ENCODE measurements around the gene STAC. TPM values are rescaled to one million over a fixed set of nuclear protein-coding genes. Genes with fewer than 3 reads are reported as not detected.
"Not testable (repeated sequence)": the region's sequence is repeated elsewhere in the genome, so short reads cannot be mapped to it uniquely, and the experiment has no call there.

The STAC gene
- total and polyA plus RNA-seq, 5 donors from 2014 or later, result 0.59 to 1.0 (median 0.76) TPM

- H3K9me3 Mint-ChIP-seq, result peaks cover 0 to 2% (median 0%) of the 10 kb centered on the region in 7 donors
Measured at GRCh38 chr3:36488077-36488789, 107.9 kb downstream of the STAC start.

GRCh38 chr3:36489101-36489500, 108.8 kb downstream of the STAC start:
- no peak for ATAC-seq (ENCODE audit: low read depth in 2 of 2)
- DNase-seq, result no peak
- Mint-ChIP-seq H3K9me3 (peaks cover 0 to 2% (median 0%) of the 10 kb centered on the region in 7 donors), H3K4me1 (no peaks in the 10 kb centered on the region), H3K4me3 (no peak overlapping the region), H3K27ac (no peak overlapping the region), H3K27me3 (no peaks in the 10 kb centered on the region), H3K36me3 (no peaks in the 10 kb centered on the region)
- no peaks in the 10 kb centered on the region for H3K9me3 ChIP-seq (ENCODE audit: control insufficient read depth in 2 of 2, low read length in 2 of 2)
- no peak overlapping the region for H3K4me3 ChIP-seq (ENCODE audit: low read depth, low read length)
- no peaks in the 10 kb centered on the region for H3K36me3 ChIP-seq (ENCODE audit: control insufficient read depth, insufficient read depth, low read length)
- H3K27me3 ChIP-seq (ENCODE audit: control insufficient read depth, insufficient read depth, low read length), result no peaks in the 10 kb centered on the region
- no peak overlapping the region for H3K27ac ChIP-seq (ENCODE audit: insufficient read depth, low read length, poor library complexity, severe bottlenecking)
- H3K4me1 ChIP-seq (ENCODE audit: control insufficient read depth, insufficient read depth, low read length, poor library complexity, severe bottlenecking), result no peaks in the 10 kb centered on the region

More at GRCh38 chr3:36488077-36488789, 107.9 kb downstream of the STAC start:
- Mint-ChIP-seq H3K27me3 (no peaks in the 10 kb centered on the region), H3K4me3 (no peak overlapping the region), H3K36me3 (no peaks in the 10 kb centered on the region), H3K4me1 (no peaks in the 10 kb centered on the region), H3K27ac (no peak overlapping the region)
- ATAC-seq (ENCODE audit: low read depth in 2 of 2) (no peak), DNase-seq (no peak)
- Histone ChIP-seq H3K27me3 (ENCODE audit: control insufficient read depth, insufficient read depth, low read length) (no peaks in the 10 kb centered on the region), H3K4me1 (ENCODE audit: control insufficient read depth, insufficient read depth, low read length, poor library complexity, severe bottlenecking) (no peaks in the 10 kb centered on the region), H3K27ac (ENCODE audit: insufficient read depth, low read length, poor library complexity, severe bottlenecking) (no peak overlapping the region), H3K9me3 (ENCODE audit: control insufficient read depth in 2 of 2, low read length in 2 of 2) (no peaks in the 10 kb centered on the region), H3K4me3 (ENCODE audit: low read depth, low read length) (no peak overlapping the region), H3K36me3 (ENCODE audit: control insufficient read depth, insufficient read depth, low read length) (no peaks in the 10 kb centered on the region)

GRCh38 chr3:36489679-36490425, 109.5 kb downstream of the STAC start:
- no peak overlapping the region for H3K27ac ChIP-seq (ENCODE audit: insufficient read depth, low read length, poor library complexity, severe bottlenecking)
- Mint-ChIP-seq H3K36me3 (no peaks in the 10 kb centered on the region), H3K4me1 (no peaks in the 10 kb centered on the region), H3K27me3 (no peaks in the 10 kb centered on the region), H3K9me3 (peaks cover 0 to 2% (median 0%) of the 10 kb centered on the region in 7 donors), H3K4me3 (no peak overlapping the region), H3K27ac (no peak overlapping the region)
- no peaks in the 10 kb centered on the region for H3K9me3 ChIP-seq (ENCODE audit: control insufficient read depth in 2 of 2, low read length in 2 of 2)
- H3K27me3 ChIP-seq (ENCODE audit: control insufficient read depth, insufficient read depth, low read length), result no peaks in the 10 kb centered on the region
- ATAC-seq (ENCODE audit: low read depth in 2 of 2) (no peak), DNase-seq (no peak)
- H3K36me3 ChIP-seq (ENCODE audit: control insufficient read depth, insufficient read depth, low read length), result no peaks in the 10 kb centered on the region
- no peak overlapping the region for H3K4me3 ChIP-seq (ENCODE audit: low read depth, low read length)
- H3K4me1 ChIP-seq (ENCODE audit: control insufficient read depth, insufficient read depth, low read length, poor library complexity, severe bottlenecking), result no peaks in the 10 kb centered on the region

GRCh38 chr3:36493051-36493450, 112.7 kb downstream of the STAC start:
- H3K4me1 Mint-ChIP-seq, result no peaks in the 10 kb centered on the region
- no peaks in the 10 kb centered on the region for H3K36me3 ChIP-seq (ENCODE audit: control insufficient read depth, insufficient read depth, low read length)
- no peak overlapping the region for H3K4me3 Mint-ChIP-seq
- H3K9me3 Mint-ChIP-seq, result peaks cover 0 to 5% (median 0%) of the 10 kb centered on the region in 7 donors
- H3K27ac Mint-ChIP-seq, result no peak overlapping the region
- DNase-seq (no peak), ATAC-seq (ENCODE audit: low read depth in 2 of 2) (no peak)
- no peak overlapping the region for H3K4me3 ChIP-seq (ENCODE audit: low read depth, low read length)
- H3K36me3 Mint-ChIP-seq, result no peaks in the 10 kb centered on the region
- no peaks in the 10 kb centered on the region for H3K27me3 Mint-ChIP-seq
- no peaks in the 10 kb centered on the region for H3K9me3 ChIP-seq (ENCODE audit: control insufficient read depth in 2 of 2, low read length in 2 of 2)
- no peaks in the 10 kb centered on the region for H3K27me3 ChIP-seq (ENCODE audit: control insufficient read depth, insufficient read depth, low read length)
- no peak overlapping the region for H3K27ac ChIP-seq (ENCODE audit: insufficient read depth, low read length, poor library complexity, severe bottlenecking)
- H3K4me1 ChIP-seq (ENCODE audit: control insufficient read depth, insufficient read depth, low read length, poor library complexity, severe bottlenecking), result no peaks in the 10 kb centered on the region

- DNase-seq (no peak), ATAC-seq (ENCODE audit: low read depth in 2 of 2) (no peak)
- H3K27ac ChIP-seq (ENCODE audit: insufficient read depth, low read length, poor library complexity, severe bottlenecking), result no peak overlapping the region
- Mint-ChIP-seq H3K36me3 (no peaks in the 10 kb centered on the region), H3K27ac (no peak overlapping the region), H3K9me3 (peaks cover 0 to 5% (median 0%) of the 10 kb centered on the region in 7 donors), H3K4me3 (no peak overlapping the region), H3K27me3 (no peaks in the 10 kb centered on the region), H3K4me1 (no peaks in the 10 kb centered on the region)
- H3K27me3 ChIP-seq (ENCODE audit: control insufficient read depth, insufficient read depth, low read length), result no peaks in the 10 kb centered on the region
- H3K4me3 ChIP-seq (ENCODE audit: low read depth, low read length), result no peak overlapping the region
- H3K4me1 ChIP-seq (ENCODE audit: control insufficient read depth, insufficient read depth, low read length, poor library complexity, severe bottlenecking), result no peaks in the 10 kb centered on the region
- H3K36me3 ChIP-seq (ENCODE audit: control insufficient read depth, insufficient read depth, low read length), result no peaks in the 10 kb centered on the region
- no peaks in the 10 kb centered on the region for H3K9me3 ChIP-seq (ENCODE audit: control insufficient read depth in 2 of 2, low read length in 2 of 2)
Measured at GRCh38 chr3:36494461-36495109, 114.3 kb downstream of the STAC start.

- H3K27me3 ChIP-seq (ENCODE audit: control insufficient read depth, insufficient read depth, low read length), result no peaks in the 10 kb centered on the region
- no peak overlapping the region for H3K27ac Mint-ChIP-seq
- ATAC-seq (ENCODE audit: low read depth in 2 of 2), result no peak
- H3K27ac ChIP-seq (ENCODE audit: insufficient read depth, low read length, poor library complexity, severe bottlenecking), result no peak overlapping the region
- no peak overlapping the region for H3K4me3 Mint-ChIP-seq
- no peaks in the 10 kb centered on the region for H3K36me3 Mint-ChIP-seq
- H3K9me3 Mint-ChIP-seq, result peaks cover 0 to 5% (median 0%) of the 10 kb centered on the region in 7 donors
- no peaks in the 10 kb centered on the region for H3K4me1 ChIP-seq (ENCODE audit: control insufficient read depth, insufficient read depth, low read length, poor library complexity, severe bottlenecking)
- H3K9me3 ChIP-seq (ENCODE audit: control insufficient read depth in 2 of 2, low read length in 2 of 2), result no peaks in the 10 kb centered on the region
- H3K4me1 Mint-ChIP-seq, result no peaks in the 10 kb centered on the region
- H3K27me3 Mint-ChIP-seq, result no peaks in the 10 kb centered on the region
- no peak for DNase-seq
- H3K4me3 ChIP-seq (ENCODE audit: low read depth, low read length), result no peak overlapping the region
- no peaks in the 10 kb centered on the region for H3K36me3 ChIP-seq (ENCODE audit: control insufficient read depth, insufficient read depth, low read length)
Measured at GRCh38 chr3:36496684-36497633, 116.7 kb downstream of the STAC start.

GRCh38 chr3:36500053-36500452, 119.7 kb downstream of the STAC start:
- ATAC-seq (ENCODE audit: low read depth in 2 of 2); H3K27ac ChIP-seq (ENCODE audit: insufficient read depth, low read length, poor library complexity, severe bottlenecking); H3K36me3 ChIP-seq (ENCODE audit: control insufficient read depth, insufficient read depth, low read length); H3K27me3 ChIP-seq (ENCODE audit: control insufficient read depth, insufficient read depth, low read length); H3K36me3 Mint-ChIP-seq; H3K4me3 Mint-ChIP-seq; H3K27me3 Mint-ChIP-seq; H3K9me3 Mint-ChIP-seq; H3K4me1 ChIP-seq (ENCODE audit: control insufficient read depth, insufficient read depth, low read length, poor library complexity, severe bottlenecking); DNase-seq; H3K9me3 ChIP-seq (ENCODE audit: control insufficient read depth in 2 of 2, low read length in 2 of 2); H3K4me1 Mint-ChIP-seq; H3K4me3 ChIP-seq (ENCODE audit: low read depth, low read length): not testable (repeated sequence)
- H3K27ac Mint-ChIP-seq, result peak overlapping the region in 1 of 3 donors; percentile 8

Data from CD4-positive, CD25-positive, alpha-beta regulatory T cell (primary cell).